NT2/D1 (cell line): ENCODE results near the gene LOXHD1.

Experiments used
- SUZ12 ChIP-seq: IDR thresholded peaks from 2 replicates; pipeline ENCODE4 v1.6.1; 2011; ENCODE audit not compliant: insufficient read length, insufficient read depth; ENCODE audit errors: extremely low read depth
- YY1 ChIP-seq: IDR thresholded peaks from 2 replicates; pipeline ENCODE4 v1.6.1; 2011; ENCODE audit not compliant: insufficient read length, insufficient read depth

DNA sequence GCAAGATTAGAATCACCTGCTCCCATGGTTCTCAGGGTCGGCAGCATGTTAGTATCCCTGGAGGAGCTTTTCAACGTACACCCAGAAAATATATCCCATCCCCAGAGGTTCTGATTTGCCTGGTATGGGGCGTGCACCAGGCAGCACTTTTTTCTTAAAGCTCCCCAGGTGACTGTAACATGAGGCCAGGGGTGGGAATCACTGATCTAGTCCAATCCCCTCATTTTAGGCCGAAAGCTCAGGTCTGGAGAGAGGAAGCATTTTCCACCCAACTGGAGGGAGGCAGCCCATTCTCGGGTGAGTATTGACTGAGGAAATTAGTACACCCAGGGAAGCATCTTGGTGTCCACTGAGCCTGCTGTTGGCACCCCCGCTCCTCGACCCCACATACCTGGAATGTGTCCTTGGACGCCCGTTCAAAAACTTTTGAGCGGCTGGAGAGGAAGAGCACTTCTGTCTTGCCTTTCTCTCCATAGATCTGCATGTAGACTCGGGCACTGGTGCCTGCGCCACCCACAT is 94.3 kb downstream of the LOXHD1 start:
- TF ChIP-seq YY1 (no peak), SUZ12 (no peak)
